GM19395 (cell line): ENCODE results near the gene SRP72.

Experiments
- ATAC-seq: cut with Tn5 transposase; IDR thresholded peaks from one replicate; pipeline ENCODE4 v1.9.1; 2021; ENCODE audit warnings: mild to moderate bottlenecking, moderate library complexity; ENCODE audit not compliant: unreplicated experiment

The SRP72 gene

DNA sequence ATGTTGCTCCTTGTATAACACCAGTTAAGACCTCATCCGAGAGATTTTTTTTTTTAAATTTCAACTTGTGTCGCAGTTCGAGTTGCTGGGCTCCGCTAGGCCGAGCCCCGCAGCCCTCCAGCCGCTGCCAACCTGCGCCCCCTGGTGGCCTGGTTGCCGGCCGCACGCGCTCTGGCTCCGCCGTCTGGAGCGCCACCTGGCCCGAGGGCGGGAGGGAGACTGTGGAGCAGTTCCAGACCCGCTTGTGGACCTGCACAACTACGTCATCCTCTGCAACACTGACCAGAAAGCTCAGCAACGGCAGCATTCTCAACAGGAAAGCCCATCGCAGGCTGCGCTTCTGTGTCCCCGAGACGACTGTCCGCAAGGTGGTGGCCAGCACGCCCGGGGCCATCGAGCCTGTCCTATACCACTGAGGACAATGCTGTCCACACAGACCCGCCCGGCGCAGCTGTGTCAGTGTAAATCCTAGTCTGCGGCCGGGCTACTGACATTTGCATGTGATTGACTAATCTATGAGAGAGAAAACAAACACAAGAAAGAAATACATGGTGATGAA is 77.2 kb downstream of the SRP72 start:
- ATAC-seq, result peak; percentile 97

DNA sequence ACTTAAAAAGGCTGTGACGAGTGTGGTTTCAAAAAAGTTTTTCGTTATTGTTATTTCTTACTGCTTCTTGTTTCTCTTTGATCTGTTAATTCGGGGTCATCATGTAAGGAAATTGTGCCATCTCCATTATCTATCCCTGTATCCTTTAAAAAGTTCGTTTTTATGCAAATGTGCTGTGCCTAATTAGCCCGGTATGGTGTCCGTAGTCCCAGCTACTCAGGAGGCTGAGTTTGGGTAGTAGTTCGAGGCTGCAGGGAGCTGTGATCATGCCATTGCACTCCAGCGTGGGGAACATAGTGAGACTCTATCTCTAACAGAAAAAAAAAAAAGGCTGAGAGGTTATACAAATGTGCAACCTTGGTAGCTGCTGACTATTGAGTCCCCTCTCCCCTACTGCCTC is 83.2 kb downstream of the SRP72 start:
- ATAC-seq, result no peak

DNA sequence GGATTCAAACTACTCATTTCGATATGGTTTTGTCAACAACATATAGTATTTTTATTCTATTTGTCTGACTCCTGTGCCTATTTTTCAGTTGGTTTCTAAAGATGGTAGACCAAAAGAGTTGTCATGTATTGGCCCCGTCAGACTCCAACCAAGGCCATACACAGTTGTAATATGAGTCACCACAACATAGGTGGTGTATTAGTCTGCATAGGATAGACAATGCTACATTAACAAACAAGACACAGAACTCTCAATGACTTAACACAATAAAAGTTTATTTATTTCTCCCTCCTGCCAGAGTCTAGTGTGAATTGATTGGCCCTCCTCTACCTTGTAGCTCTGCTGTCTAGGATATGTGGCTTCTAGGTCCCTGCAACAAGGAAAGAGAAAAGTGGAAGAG is 84.1 kb downstream of the SRP72 start:
- ATAC-seq, result no peak

GRCh38 chr4:56552273-56552672 is 84.9 kb downstream of the SRP72 start:
- ATAC-seq, result no peak
